ENCODE results near the gene RBM44. TPM values are rescaled to one million over a fixed set of nuclear protein-coding genes. Genes with fewer than 3 reads are reported as not detected.
A peak's percentile ranks its signal among the peaks of the same experiment; 100 is the strongest.
"Not testable (repeated sequence)": the region's sequence is repeated elsewhere in the genome, so short reads cannot be mapped to it uniquely, and the experiment has no call there.

The RBM44 gene
- polyA plus RNA-seq, 3 donors from 2014 or later: 0.08 TPM; not detected in 2

DNA sequence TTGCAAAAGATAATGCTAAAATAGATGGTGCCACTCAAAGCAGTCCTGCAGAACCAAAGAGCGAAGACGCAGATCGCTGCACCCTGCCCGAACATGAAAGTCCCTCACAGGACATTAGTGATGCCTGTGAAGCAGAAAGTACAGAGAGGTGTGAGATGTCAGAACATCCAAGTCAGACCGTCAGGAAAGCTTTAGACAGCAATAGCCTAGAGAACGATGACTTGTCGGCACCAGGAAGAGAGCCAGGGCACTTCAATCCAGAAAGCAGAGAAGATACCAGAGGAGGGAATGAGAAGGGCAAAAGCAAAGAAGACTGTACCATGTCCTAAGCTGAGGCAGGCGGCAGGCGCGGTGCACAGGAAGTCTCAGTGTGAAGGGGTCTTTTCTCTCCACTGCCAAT is 34.8 kb upstream of the RBM44 start:
- Mint-ChIP-seq H3K4me1 (peaks cover 20 to 29% of the 10 kb centered on the region in 2 donors), H3K27me3 (ENCODE audit: low read depth in 3 of 3) (no peaks in the 10 kb centered on the region), H3K27ac (peak overlapping the region in 4 of 6 donors; percentile 2 to 80 (median 27)), H3K9me3 (peaks cover 0 to 2% (median 0%) of the 10 kb centered on the region in 6 donors), H3K36me3 (peaks cover 6 to 26% (median 16%) of the 10 kb centered on the region in 3 donors), H3K4me3 (no peak overlapping the region)
- no peak for DNase-seq

DNA sequence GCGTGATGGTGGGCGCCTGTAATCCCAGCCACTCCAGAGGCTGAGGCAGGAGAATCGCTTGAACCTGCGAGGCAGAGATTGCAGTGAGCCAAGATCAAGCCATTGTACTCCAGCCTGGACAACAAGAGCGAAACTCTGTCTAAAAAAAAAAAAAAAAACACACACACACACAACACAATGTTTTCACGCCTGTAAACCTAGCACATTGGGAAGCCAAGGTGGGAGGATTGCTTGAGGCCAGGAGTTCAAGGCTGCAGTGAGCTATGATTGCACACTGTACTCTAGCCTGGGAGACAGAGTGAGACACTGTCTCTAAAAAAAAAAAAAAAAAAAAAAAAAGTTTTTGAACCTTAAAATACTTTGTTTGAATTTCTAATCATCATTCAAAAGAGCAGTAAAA is 33.5 kb upstream of the RBM44 start:
- Mint-ChIP-seq H3K27ac (peak overlapping the region in 1 of 6 donors; percentile 39), H3K4me1 (peaks cover 20 to 34% of the 10 kb centered on the region in 2 donors), H3K36me3 (peaks cover 6 to 29% (median 14%) of the 10 kb centered on the region in 3 donors)
- H3K27me3 Mint-ChIP-seq (ENCODE audit: low read depth in 3 of 3); H3K9me3 Mint-ChIP-seq; DNase-seq; H3K4me3 Mint-ChIP-seq: not testable (repeated sequence)

DNA sequence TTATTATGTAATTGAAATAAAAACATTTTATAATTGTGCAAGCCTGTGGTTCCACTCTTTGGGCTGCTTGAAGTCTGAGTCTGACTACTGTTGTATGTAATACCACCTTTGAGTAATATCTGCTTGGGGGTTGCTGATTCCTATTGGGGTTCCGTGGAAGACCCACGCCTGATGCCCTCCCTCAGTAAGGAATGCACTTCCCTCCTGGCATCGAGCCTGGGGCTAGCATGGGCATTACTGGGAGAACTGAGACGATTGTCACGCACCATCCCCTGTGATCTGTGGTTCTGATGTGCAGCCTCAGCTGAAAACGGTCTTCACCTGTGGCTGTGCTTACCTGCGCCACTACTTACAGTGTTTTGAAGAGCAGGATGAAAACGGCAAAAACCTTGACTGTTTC is 32.7 kb upstream of the RBM44 start:
- Mint-ChIP-seq H3K27ac (peak overlapping the region in 2 of 6 donors; percentile 12 to 16), H3K36me3 (peaks cover under 1 to 26% (median 13%) of the 10 kb centered on the region in 3 donors), H3K9me3 (peaks cover 0 to 2% (median 0%) of the 10 kb centered on the region in 6 donors), H3K4me3 (no peak overlapping the region), H3K4me1 (peaks cover 20 to 32% of the 10 kb centered on the region in 2 donors), H3K27me3 (ENCODE audit: low read depth in 3 of 3) (no peaks in the 10 kb centered on the region)
- no peak for DNase-seq

DNA sequence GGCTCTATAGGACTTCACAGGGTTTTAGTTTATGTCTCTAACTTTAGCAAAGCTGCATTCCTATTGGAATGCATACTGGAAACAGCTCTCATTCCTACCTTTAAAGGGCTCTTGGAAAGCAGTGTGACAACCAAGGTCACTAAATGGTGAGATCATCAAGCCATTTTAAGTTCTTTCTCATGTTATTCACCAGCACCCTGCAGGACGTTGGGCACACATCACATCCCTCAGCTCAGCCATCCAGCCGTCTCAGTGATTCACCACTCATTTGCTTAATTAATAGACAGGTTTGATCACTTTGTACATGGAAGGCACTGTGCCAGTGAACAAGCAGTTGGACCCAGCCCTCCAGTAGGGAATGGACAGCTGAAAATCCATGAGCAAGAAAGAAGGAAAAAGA is 32.2 kb upstream of the RBM44 start:
- H3K27me3 Mint-ChIP-seq (ENCODE audit: low read depth in 3 of 3): no peaks in the 10 kb centered on the region
- H3K4me1 Mint-ChIP-seq: peaks cover 20 to 32% of the 10 kb centered on the region in 2 donors
- peaks cover 0 to 2% (median 0%) of the 10 kb centered on the region in 6 donors for H3K9me3 Mint-ChIP-seq
- H3K4me3 Mint-ChIP-seq: no peak overlapping the region
- no peak for DNase-seq
- H3K36me3 Mint-ChIP-seq: peaks cover 0 to 27% (median 14%) of the 10 kb centered on the region in 3 donors
- H3K27ac Mint-ChIP-seq: peak overlapping the region in 2 of 6 donors; percentile 12 to 16

DNA sequence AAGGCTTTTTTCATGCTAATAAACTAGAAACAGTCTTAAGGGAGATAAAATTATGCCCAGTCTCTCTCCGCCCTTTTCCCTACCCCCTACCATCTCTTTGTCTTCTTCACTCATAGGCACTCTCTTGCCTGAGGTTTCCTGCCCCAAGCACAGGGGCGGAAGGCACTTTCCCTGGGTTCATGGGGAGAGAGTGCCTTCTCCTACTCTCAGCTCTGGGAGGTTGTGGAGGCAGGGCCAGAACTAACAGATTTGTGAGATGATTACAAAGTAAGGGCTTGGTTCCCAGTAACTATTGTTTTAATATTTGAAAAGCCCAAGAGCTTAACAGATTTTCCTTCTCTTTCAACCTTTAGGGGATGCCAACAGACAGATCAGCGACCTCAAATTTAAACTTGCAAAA is 26.1 kb upstream of the RBM44 start:
- H3K9me3 Mint-ChIP-seq: no peaks in the 10 kb centered on the region
- H3K36me3 Mint-ChIP-seq: peaks cover 15 to 39% (median 26%) of the 10 kb centered on the region in 3 donors
- H3K4me3 Mint-ChIP-seq: no peak overlapping the region
- no peak for DNase-seq
- H3K4me1 Mint-ChIP-seq: peaks cover 0 to 19% of the 10 kb centered on the region in 2 donors
- peak overlapping the region in 3 of 6 donors; percentile 22 to 49 (median 26) for H3K27ac Mint-ChIP-seq
- no peaks in the 10 kb centered on the region for H3K27me3 Mint-ChIP-seq (ENCODE audit: low read depth in 3 of 3)

DNA sequence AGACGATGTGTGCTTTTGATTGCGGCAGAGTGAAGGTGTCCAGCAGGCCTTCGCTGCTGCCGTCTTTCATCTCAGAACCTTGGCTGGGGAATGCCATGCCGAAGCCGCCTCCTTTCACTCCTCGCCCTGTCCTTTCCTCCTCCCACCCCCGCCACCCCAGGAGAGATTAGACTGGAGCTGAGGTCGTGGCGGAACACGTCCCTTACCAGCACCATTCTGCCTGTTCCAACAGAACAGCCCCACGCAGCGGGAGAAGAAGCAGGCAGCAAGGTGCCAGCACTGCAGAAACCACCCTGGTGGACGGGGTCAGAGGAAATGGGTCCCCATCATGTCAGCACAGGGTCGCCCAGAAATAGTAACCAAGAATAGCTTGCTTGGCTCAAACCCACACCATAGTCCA is 24.8 kb upstream of the RBM44 start:
- Mint-ChIP-seq H3K27ac (no peak overlapping the region), H3K36me3 (peaks cover 21 to 49% (median 31%) of the 10 kb centered on the region in 3 donors)

DNA sequence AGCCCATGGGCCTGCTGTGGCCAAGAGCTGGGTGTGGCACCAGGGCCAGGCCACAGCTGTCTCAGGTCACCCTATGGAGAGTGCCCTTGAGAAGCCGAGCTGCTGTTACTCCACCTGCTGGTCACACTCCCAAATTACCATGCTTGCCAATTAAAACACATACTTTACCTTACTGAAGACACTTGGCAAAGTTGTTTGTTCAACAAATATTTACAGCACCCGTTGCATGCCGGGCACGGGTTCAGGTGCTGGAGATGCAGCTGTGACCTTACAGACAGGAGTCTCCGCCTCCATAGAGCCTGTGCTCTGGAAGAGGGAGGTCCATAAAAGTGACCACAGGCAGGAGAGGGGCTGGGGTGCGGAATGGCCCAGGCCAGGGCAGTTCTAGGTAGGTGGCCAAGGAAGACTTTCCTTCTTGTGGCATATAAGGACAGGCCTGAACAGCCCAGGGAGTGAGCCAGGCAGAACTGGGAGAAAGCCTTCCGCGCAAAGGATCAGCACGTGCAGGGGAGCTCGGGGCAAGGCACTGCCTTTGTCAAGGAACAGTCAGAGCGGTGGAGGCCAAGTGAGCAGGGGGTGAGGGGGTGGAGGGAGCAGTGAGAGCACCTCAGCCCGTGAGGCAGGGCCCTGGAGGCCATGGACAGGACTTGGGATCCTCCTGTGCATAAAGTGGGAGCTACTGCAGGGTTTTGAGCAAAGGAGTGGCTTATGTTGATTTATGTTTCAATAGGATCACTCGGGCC is 23.6 kb upstream of the RBM44 start:
- Mint-ChIP-seq H3K27me3 (ENCODE audit: low read depth in 3 of 3) (no peaks in the 10 kb centered on the region), H3K27ac (peak overlapping the region in 3 of 6 donors; percentile 39 to 58 (median 40)), H3K4me1 (peaks cover 0 to 14% of the 10 kb centered on the region in 2 donors), H3K36me3 (peaks cover 21 to 48% (median 35%) of the 10 kb centered on the region in 3 donors), H3K9me3 (no peaks in the 10 kb centered on the region), H3K4me3 (no peak overlapping the region)
- DNase-seq: peak; percentile 22 to 37 (median 27)

More for the DNA sequence above, 24.8 kb upstream of the RBM44 start:
- DNase-seq: no peak
- H3K9me3 Mint-ChIP-seq: no peaks in the 10 kb centered on the region
- no peak overlapping the region for H3K4me3 Mint-ChIP-seq
- H3K27me3 Mint-ChIP-seq (ENCODE audit: low read depth in 3 of 3): no peaks in the 10 kb centered on the region
- peaks cover 0 to 21% of the 10 kb centered on the region in 2 donors for H3K4me1 Mint-ChIP-seq

DNA sequence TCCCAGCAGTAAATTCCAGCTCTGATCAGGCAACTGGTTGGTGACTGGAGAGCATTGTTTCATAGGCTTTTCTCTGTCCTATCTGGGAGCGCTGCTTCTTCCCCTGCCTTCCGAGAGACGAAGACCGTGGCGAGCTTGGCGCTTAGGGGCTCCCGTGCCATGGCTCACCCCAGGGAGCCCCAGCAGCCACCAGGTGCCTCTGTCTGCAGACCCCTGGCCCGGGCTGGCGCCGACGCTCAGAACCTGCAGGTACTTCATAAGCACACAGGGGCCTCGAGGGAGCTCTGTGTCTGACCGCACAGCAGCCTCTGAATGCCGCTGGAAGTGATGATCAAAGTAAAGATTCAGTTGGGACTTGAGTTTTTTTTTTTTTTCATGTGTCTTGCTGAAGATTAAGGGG is 19.1 kb upstream of the RBM44 start:
- no peaks in the 10 kb centered on the region for H3K27me3 Mint-ChIP-seq (ENCODE audit: low read depth in 3 of 3)
- H3K4me3 Mint-ChIP-seq: no peak overlapping the region
- no peaks in the 10 kb centered on the region for H3K9me3 Mint-ChIP-seq
- H3K27ac Mint-ChIP-seq: peak overlapping the region in 1 of 6 donors; percentile 43
- H3K4me1 Mint-ChIP-seq: peaks cover 0 to 10% of the 10 kb centered on the region in 2 donors
- no peak for DNase-seq
- peaks cover 26 to 49% (median 35%) of the 10 kb centered on the region in 3 donors for H3K36me3 Mint-ChIP-seq

DNA sequence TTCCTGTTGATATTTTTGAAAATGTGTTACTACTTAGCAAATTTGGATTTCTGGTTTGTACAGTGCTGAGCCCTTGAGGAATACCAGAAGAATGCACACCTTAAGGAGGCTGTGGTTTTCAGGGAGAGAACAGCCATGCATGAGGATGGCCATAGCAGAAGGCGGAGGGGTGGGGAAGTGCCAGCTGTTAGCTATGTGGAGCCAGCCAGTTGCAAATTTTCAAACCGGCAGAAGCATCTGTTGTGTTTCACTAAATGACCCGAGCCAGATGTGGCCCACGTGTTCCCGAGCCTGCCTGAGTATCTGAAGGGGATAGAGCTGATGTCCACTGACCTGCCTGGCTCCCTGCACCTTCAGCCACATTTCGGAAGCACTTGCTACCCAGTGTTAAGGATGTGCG is 16.4 kb upstream of the RBM44 start:
- Mint-ChIP-seq H3K4me1 (peaks cover 0 to 6% of the 10 kb centered on the region in 2 donors), H3K9me3 (peaks cover 2 to 8% (median 5%) of the 10 kb centered on the region in 6 donors), H3K4me3 (no peak overlapping the region), H3K27ac (peak overlapping the region in 1 of 6 donors; percentile 6), H3K27me3 (ENCODE audit: low read depth in 3 of 3) (no peaks in the 10 kb centered on the region), H3K36me3 (peaks cover 36 to 56% (median 39%) of the 10 kb centered on the region in 3 donors)
- DNase-seq: no peak

DNA sequence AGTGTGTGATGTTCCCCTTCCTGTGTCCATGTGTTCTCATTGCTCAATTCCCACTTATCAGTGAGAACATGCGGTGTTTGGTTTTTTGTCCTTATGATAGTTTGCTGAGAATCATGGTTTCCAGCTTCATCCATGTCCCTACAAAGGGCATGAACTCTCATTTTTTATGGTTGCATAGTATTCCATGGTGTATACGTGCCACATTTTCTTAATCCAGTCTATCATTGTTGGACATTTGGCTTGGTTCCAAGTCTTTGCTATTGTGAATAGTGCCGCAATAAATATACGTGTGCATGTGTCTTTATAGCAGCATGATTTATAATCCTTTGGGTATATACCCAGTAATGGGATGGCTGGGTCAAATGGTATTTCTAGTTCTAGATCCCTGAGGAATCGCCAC is 14.9 kb upstream of the RBM44 start:
- not testable (repeated sequence) for DNase-seq; H3K27ac Mint-ChIP-seq; H3K4me3 Mint-ChIP-seq; H3K27me3 Mint-ChIP-seq (ENCODE audit: low read depth in 3 of 3); H3K4me1 Mint-ChIP-seq
- Mint-ChIP-seq H3K36me3 (peaks cover 33 to 55% (median 37%) of the 10 kb centered on the region in 3 donors), H3K9me3 (peaks cover 2 to 14% (median 6%) of the 10 kb centered on the region in 6 donors)

DNA sequence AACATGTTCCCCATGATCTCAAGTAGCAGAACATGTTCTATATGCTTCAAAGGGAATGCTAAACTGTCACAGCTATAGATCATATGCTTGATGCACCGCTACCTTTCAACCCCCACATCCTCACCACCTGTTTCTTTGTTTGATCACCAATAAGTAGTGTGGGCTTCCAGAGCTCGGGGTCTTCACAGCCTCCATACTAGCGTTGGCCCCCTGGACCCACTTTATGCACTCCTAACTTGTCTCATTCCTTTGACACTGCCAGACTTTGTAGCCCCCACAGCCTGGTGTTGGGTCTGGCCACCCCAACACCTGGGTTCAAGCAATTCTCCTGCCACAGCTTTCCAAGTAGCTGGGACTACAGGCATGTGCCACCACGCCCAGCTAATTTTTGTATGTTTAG is 11.6 kb upstream of the RBM44 start:
- H3K4me1 Mint-ChIP-seq: peaks cover 0 to 1% of the 10 kb centered on the region in 2 donors
- H3K9me3 Mint-ChIP-seq: peaks cover 2 to 14% (median 6%) of the 10 kb centered on the region in 6 donors
- H3K27ac Mint-ChIP-seq: peak overlapping the region in 2 of 6 donors; percentile 10 to 16
- H3K27me3 Mint-ChIP-seq (ENCODE audit: low read depth in 3 of 3): peaks cover 0 to 4% (median 0%) of the 10 kb centered on the region in 3 donors
- DNase-seq: no peak
- H3K36me3 Mint-ChIP-seq: peaks cover 24 to 39% (median 29%) of the 10 kb centered on the region in 3 donors
- H3K4me3 Mint-ChIP-seq: no peak overlapping the region

DNA sequence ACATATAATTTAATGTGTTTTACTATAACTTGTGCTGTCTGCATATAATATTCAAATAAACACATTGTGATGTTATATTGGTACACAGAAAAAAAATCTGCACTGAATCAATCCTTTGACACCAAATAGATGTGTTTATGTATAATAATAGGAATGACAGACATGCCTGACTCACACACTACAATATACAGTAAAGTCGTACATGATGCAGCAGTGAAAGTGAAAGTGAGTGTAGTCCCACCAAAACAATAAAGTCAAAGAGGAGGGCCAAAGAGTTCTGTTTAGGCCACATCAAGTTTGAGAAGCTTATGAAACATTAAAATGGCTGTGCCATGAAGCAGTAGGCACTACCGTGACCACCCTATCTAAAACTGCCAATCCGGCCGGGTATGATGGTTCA is 8.2 kb upstream of the RBM44 start:
- peaks cover 0 to 1% of the 10 kb centered on the region in 2 donors for H3K4me1 Mint-ChIP-seq
- H3K36me3 Mint-ChIP-seq: peaks cover 16 to 25% (median 22%) of the 10 kb centered on the region in 3 donors
- peaks cover 0 to 4% (median 2%) of the 10 kb centered on the region in 3 donors for H3K27me3 Mint-ChIP-seq (ENCODE audit: low read depth in 3 of 3)
- DNase-seq: no peak
- H3K4me3 Mint-ChIP-seq: no peak overlapping the region
- H3K9me3 Mint-ChIP-seq: peaks cover 2 to 14% (median 6%) of the 10 kb centered on the region in 6 donors
- no peak overlapping the region for H3K27ac Mint-ChIP-seq

DNA sequence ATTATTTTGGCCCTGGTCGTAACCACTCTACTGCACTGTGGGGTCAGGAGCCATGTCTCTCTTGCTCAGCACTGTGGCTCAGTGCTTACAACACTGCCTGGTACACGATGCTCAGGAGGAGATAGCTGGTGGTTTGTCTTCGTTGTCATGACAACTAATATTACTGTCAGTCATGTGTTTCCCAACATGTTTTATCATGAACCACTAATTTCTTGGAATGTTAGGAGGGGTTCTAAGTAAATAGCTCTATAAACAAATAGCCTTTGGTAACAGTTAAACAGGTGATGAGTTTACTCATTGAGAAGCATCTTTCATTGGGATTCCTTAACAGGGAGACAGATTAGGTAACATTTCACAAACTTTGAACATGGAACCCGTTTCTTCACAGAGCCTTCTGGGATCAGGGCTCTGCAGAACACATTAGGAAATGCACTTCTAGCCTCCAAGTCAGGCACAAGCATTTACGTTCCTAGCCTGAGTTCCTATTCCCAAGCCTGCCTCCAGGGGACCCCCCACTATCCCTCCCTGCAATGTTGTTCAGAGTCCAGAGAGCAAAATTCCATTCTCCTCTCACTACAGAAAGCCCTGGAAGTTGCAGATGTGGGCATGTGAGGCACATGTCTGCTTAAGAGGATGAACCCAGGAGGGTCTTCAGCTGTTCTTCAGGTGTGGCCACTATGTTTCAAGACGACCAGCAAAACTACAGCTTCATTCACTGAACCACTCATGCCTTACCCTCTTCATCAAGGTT is 6.4 kb upstream of the RBM44 start:
- Mint-ChIP-seq H3K36me3 (peaks cover 6 to 16% (median 12%) of the 10 kb centered on the region in 3 donors), H3K4me3 (no peak overlapping the region), H3K9me3 (peaks cover 0 to 6% (median 1%) of the 10 kb centered on the region in 6 donors), H3K4me1 (peaks cover 0 to 1% of the 10 kb centered on the region in 2 donors), H3K27ac (no peak overlapping the region), H3K27me3 (ENCODE audit: low read depth in 3 of 3) (peaks cover 0 to 4% (median 2%) of the 10 kb centered on the region in 3 donors)
- no peak for DNase-seq

DNA sequence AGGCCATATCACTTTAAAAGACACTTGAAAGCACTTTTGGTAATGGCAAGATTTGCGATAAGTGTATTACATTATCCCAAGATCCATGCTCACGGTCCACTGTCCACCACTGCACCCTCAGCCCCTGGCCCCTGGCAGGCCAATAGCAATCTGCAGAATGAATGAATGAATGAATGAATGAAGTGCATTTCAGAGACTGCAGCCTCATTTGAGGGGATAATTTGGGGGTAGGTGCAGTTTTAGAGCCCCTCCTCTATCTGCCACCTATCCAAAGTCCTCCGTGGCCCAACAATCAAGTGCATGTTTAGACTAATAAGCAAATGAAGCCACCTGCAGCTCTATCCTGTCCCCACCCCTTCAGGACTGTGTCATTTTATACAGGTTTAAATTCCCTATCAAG is 1.3 kb upstream of the RBM44 start:
- Mint-ChIP-seq H3K36me3 (peaks cover 0 to 18% (median 0%) of the 10 kb centered on the region in 3 donors), H3K4me3 (no peak overlapping the region), H3K27me3 (ENCODE audit: low read depth in 3 of 3) (peaks cover 0 to 2% (median 0%) of the 10 kb centered on the region in 3 donors), H3K9me3 (no peaks in the 10 kb centered on the region), H3K27ac (no peak overlapping the region), H3K4me1 (no peaks in the 10 kb centered on the region)
- no peak for DNase-seq

Measured in immature natural killer cell (primary cell).